Measurements from ENCODE around the gene UQCRC2. TPM values are rescaled to one million over a fixed set of nuclear protein-coding genes. Genes with fewer than 3 reads are reported as not detected.

Gene UQCRC2
- total and polyA plus RNA-seq, 8 donors = 124 to 702 (median 164) TPM

DNA sequence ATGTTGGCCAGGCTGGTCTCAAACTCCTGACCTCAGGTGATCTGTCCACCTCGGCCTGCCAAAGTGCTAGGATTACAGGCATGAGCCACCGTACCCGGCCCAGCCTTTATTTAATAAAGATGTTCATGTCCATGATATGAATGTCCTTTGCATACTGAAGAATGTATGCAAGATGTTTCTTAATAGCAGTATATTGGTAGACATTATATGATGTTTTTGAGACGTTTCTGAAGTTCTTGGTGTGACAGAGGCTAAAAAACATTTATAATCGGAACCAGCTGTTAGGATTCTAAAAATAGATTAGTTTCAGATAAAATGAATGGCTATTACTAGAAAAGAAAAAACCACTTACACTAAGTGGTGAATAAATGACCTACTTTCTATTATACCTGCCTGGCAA is 36.0 kb downstream of the UQCRC2 start:
- intact Hi-C loops (cut with DNase I; ENCODE audit: low total_unique reads) = no loop called here
- Histone ChIP-seq H3K9me3 (no peaks in the 10 kb centered on the region), H3K4me1 (peaks cover 0 to 26% (median 12%) of the 10 kb centered on the region in 4 donors), H3K27ac (no peak overlapping the region), H3K36me3 (peaks cover under 1 to 30% (median 25%) of the 10 kb centered on the region in 4 donors), H3K27me3 (no peaks in the 10 kb centered on the region), H3K4me3 (no peak overlapping the region)
- WGBS, 5 donors = 47 to 66% (median 53%) methylated on average over 5 of the region's 5 CpGs
- DNase-seq = no peak
- TF ChIP-seq EP300 (IDR thresholded peaks at IDR 0.05) (no peak), POLR2A (IDR thresholded peaks at IDR 0.05) (no peak), POLR2AphosphoS5 (IDR thresholded peaks at IDR 0.05) (no peak)
- TF ChIP-seq, protein P1, sequence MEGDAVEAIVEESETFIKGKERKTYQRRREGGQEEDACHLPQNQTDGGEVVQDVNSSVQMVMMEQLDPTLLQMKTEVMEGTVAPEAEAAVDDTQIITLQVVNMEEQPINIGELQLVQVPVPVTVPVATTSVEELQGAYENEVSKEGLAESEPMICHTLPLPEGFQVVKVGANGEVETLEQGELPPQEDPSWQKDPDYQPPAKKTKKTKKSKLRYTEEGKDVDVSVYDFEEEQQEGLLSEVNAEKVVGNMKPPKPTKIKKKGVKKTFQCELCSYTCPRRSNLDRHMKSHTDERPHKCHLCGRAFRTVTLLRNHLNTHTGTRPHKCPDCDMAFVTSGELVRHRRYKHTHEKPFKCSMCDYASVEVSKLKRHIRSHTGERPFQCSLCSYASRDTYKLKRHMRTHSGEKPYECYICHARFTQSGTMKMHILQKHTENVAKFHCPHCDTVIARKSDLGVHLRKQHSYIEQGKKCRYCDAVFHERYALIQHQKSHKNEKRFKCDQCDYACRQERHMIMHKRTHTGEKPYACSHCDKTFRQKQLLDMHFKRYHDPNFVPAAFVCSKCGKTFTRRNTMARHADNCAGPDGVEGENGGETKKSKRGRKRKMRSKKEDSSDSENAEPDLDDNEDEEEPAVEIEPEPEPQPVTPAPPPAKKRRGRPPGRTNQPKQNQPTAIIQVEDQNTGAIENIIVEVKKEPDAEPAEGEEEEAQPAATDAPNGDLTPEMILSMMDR (IDR thresholded peaks at IDR 0.05) = no peak

DNA sequence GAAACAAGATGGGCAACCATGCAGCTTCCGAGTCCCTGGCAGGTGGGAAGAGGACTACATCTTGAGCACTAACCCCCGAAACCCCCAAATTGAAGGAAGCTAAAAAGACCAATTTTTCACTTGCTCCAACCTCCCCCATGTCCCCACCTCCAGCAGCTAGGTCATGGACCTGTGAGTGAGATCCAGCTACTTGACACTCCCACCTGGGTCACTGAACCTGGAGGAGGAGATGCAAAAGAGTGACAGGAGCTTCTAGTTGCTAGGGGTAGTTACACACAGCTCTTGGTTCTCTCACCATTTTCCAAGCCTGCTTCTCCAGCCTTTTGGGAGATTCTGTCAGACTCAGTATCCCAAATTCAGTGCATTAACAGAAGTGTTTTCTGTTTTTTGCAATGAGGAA is 36.6 kb downstream of the UQCRC2 start:
- Histone ChIP-seq H3K9me3 (no peaks in the 10 kb centered on the region), H3K4me3 (no peak overlapping the region), H3K4me1 (peaks cover 0 to 26% (median 11%) of the 10 kb centered on the region in 4 donors), H3K27ac (no peak overlapping the region), H3K27me3 (no peaks in the 10 kb centered on the region), H3K36me3 (peaks cover 0 to 23% (median 19%) of the 10 kb centered on the region in 4 donors)
- TF ChIP-seq EP300 (IDR thresholded peaks at IDR 0.05) (no peak), POLR2A (IDR thresholded peaks at IDR 0.05) (no peak), POLR2AphosphoS5 (IDR thresholded peaks at IDR 0.05) (no peak)
- TF ChIP-seq, protein P1 (IDR thresholded peaks at IDR 0.05) = no peak
- 87 to 92% (median 89%) methylated on average over 2 of the region's 2 CpGs for WGBS, 5 donors
- intact Hi-C loops (cut with DNase I; ENCODE audit: low total_unique reads) = no loop called here
- no peak for DNase-seq

DNA sequence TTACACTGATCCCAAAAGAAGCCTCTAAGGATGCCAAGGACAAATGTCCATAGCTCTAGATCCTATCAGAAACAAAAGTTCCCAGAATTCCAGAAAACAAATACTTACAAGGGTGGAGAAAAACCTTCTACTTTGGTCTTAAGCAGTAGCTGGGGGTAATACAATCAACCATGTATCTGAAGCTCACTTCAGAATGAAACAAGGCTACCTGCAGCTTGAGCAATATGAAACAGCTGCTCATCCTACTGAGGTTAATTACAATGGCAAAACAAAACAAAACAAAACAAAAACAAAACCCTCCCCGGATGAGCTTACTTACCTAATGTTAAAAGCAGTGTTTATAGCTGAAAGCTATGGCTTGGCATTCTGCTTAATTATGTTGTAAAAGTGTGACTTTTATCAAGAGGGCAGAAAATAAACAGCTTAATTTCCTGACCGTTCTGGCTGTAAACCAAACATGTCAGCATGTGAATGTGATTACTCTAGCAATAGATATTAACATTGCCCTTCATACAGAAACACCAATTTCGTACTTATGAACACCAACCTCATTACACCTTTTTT is 37.3 kb downstream of the UQCRC2 start:
- TF ChIP-seq POLR2A (IDR thresholded peaks at IDR 0.05) (no peak), POLR2AphosphoS5 (IDR thresholded peaks at IDR 0.05) (no peak), EP300 (IDR thresholded peaks at IDR 0.05) (no peak)
- no peak for DNase-seq
- H3K27me3 ChIP-seq = no peaks in the 10 kb centered on the region
- no peak overlapping the region for H3K4me3 ChIP-seq
- WGBS, 5 donors = 14 to 36% (median 18%) methylated on average over 3 of the region's 3 CpGs
- peaks cover 0 to 23% (median 5%) of the 10 kb centered on the region in 4 donors for H3K4me1 ChIP-seq
- H3K9me3 ChIP-seq = no peaks in the 10 kb centered on the region
- intact Hi-C loops (cut with DNase I; ENCODE audit: low total_unique reads) = no loop called here
- H3K27ac ChIP-seq = no peak overlapping the region
- H3K36me3 ChIP-seq = peaks cover 0 to 16% (median 13%) of the 10 kb centered on the region in 4 donors

DNA sequence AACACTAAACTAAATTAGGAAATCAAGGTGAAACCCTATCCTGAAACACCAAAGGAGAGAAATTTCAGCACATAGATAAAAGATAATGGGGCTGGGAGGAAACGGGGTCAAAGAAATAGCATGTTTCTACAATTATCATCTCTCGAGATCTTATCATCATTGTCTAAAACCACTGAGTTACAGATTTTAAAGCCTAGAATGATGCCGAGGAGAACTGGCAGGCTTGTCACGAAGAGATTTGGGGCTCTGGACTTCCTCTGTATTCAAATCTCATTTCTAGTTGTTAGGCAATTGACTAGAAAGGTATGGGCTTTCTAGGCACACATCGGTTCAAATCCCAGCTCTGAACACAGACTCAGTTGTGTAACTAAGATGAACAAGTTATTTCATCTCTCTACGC is 38.5 kb downstream of the UQCRC2 start:
- intact Hi-C loops (cut with DNase I; ENCODE audit: low total_unique reads) = no loop called here
- Histone ChIP-seq H3K4me1 (peaks cover 0 to 18% (median 3%) of the 10 kb centered on the region in 4 donors), H3K27ac (no peak overlapping the region), H3K36me3 (peaks cover 0 to 5% (median 2%) of the 10 kb centered on the region in 4 donors), H3K27me3 (no peaks in the 10 kb centered on the region), H3K4me3 (no peak overlapping the region), H3K9me3 (no peaks in the 10 kb centered on the region)
- TF ChIP-seq POLR2AphosphoS5 (IDR thresholded peaks at IDR 0.05) (no peak), EP300 (IDR thresholded peaks at IDR 0.05) (no peak), POLR2A (IDR thresholded peaks at IDR 0.05) (no peak)
- TF ChIP-seq, protein P1 (IDR thresholded peaks at IDR 0.05) = no peak
- 63 to 68% (median 66%) methylated on average over 6 of the region's 6 CpGs for WGBS, 5 donors
- DNase-seq = no peak

DNA sequence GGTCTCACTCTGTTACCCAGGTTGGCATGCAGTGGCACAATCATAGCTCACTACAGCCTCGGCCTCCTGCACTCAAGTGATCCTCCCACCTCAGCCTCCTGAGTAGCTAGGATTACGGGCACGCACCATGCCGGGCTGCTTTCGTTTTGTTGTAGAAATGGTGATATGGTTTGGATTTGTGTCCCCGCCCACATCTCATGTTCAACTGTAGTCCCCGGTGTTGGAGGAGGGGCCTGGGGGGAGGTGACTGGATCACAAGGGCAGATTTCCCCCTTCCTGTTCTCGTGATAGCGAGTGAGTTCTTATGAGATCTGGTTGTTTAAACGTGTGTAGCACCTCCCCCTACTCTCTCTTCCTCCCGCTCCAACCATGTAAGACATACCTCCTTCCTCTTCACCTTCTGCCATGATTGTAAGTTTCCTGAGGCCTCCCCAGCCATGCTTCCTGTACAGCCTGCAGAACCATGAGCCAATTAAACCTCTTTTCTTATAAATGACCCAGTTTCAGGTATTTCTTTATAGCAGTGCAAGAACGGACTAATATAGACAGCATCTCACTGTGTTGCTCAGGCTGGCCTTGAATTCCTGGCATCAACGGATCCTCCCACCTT is 41.8 kb downstream of the UQCRC2 start:
- intact Hi-C loops (cut with DNase I; ENCODE audit: low total_unique reads) = loop anchor here (5.0 kb wide), 2 partner anchors 82 to 192 kb away; no protein-coding TSS in a partner anchor
- Histone ChIP-seq H3K9me3 (no peaks in the 10 kb centered on the region), H3K36me3 (no peaks in the 10 kb centered on the region), H3K4me3 (no peak overlapping the region), H3K4me1 (peaks cover 0 to 10% (median 2%) of the 10 kb centered on the region in 4 donors), H3K27me3 (no peaks in the 10 kb centered on the region), H3K27ac (no peak overlapping the region)
- no peak for TF ChIP-seq POLR2A (IDR thresholded peaks at IDR 0.05)
- no peak for TF ChIP-seq POLR2AphosphoS5 (IDR thresholded peaks at IDR 0.05)
- TF ChIP-seq, protein P1 (IDR thresholded peaks at IDR 0.05) = no peak
- no peak for TF ChIP-seq EP300 (IDR thresholded peaks at IDR 0.05)
- DNase-seq = no peak
- 79 to 91% (median 84%) methylated on average over 13 of the region's 13 CpGs for WGBS, 5 donors

Measured in stomach (tissue), 9 donors.